HEK293 (cell line): Measurements from ENCODE around the gene KDSR.

Experiments
- ATF2 ChIP-seq: fragments of 450-650 bp; formaldehyde crosslinking; IDR thresholded peaks from 2 replicates; pipeline ENCODE4 v1.5.1; 2016; ENCODE audit warnings: missing biosample characterization, missing genetic modification characterization, low read depth
- CTCF ChIP-seq: fragments of 450-650 bp; formaldehyde crosslinking; IDR thresholded peaks from 2 replicates; pipeline ENCODE4 v1.5.1; 2016; ENCODE audit warnings: missing biosample characterization, missing genetic modification characterization
- PRDM1 ChIP-seq: fragments of 450-650 bp; formaldehyde crosslinking; IDR thresholded peaks from 2 replicates; pipeline ENCODE4; 2016; ENCODE audit warnings: missing biosample characterization, missing genetic modification characterization
- PRDM10 ChIP-seq: fragments of 450-650 bp; formaldehyde crosslinking; IDR thresholded peaks from 2 replicates; pipeline ENCODE4 v1.5.1; 2016; ENCODE audit warnings: missing biosample characterization, missing genetic modification characterization
- YY1 ChIP-seq: fragments of 450-650 bp; formaldehyde crosslinking; IDR thresholded peaks from 2 replicates; pipeline ENCODE4 v1.5.1; 2018; ENCODE audit warnings: missing biosample characterization, missing genetic modification characterization
- ZBTB7A ChIP-seq: fragments of 450-650 bp; formaldehyde crosslinking; IDR thresholded peaks from 2 replicates; pipeline ENCODE4 v1.5.1; 2016; ENCODE audit warnings: low read depth, missing biosample characterization, missing genetic modification characterization
- ZFHX2 ChIP-seq: fragments of 450-650 bp; formaldehyde crosslinking; conservative IDR thresholded peaks from 2 replicates; pipeline ENCODE4 v1.5.1; 2016; ENCODE audit warnings: missing biosample characterization, missing genetic modification characterization
- ZNF146 ChIP-seq: fragments of 450-650 bp; formaldehyde crosslinking; IDR thresholded peaks from 2 replicates; pipeline ENCODE4 v1.5.1; 2016; ENCODE audit warnings: missing biosample characterization, missing genetic modification characterization
- ZNF184 ChIP-seq: fragments of 450-650 bp; IDR thresholded peaks from 2 replicates; pipeline ENCODE4 v1.5.1; 2018; ENCODE audit warnings: missing biosample characterization, mild to moderate bottlenecking, missing genetic modification characterization
- ZNF202 ChIP-seq: fragments of 450-650 bp; formaldehyde crosslinking; IDR thresholded peaks from 2 replicates; pipeline ENCODE4 v1.5.1; 2016; ENCODE audit warnings: missing biosample characterization, missing genetic modification characterization, borderline replicate concordance
- ZNF362 ChIP-seq: fragments of 450-650 bp; formaldehyde crosslinking; IDR thresholded peaks from 2 replicates; pipeline ENCODE4 v1.5.1; 2016; ENCODE audit warnings: missing biosample characterization, missing genetic modification characterization
- TF ChIP-seq, protein P1 (sequence below): fragments of 450-650 bp; formaldehyde crosslinking; IDR thresholded peaks from 2 replicates; pipeline ENCODE4 v1.5.1; 2016; ENCODE audit warnings: missing biosample characterization, missing genetic modification characterization
- TF ChIP-seq, protein P2 (sequence below): fragments of 450-650 bp; formaldehyde crosslinking; IDR thresholded peaks from 2 replicates; pipeline ENCODE4 v1.5.1; 2017; ENCODE audit warnings: missing biosample characterization, mild to moderate bottlenecking, missing genetic modification characterization, moderate library complexity

DNA sequence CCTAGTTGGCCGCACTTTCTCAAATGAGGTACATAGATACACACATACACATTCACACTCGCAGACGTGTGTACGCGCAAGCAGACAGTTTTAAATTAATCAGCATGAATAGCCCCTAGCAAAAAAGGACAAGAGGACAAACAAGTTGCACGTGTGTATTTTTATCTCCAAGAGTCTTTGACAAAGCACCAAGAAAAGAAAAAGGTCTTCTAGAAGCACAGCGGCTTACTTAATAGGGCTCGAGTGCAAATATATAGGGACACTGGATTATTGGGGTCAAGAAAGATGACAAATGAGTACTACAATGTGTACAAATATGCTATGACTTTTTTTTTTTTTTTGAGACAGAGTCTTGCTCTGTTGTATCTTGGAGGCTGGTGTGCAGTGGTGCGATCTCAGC, 45.7 kb downstream of the KDSR start:
- TF ChIP-seq ZNF362 = no peak
- TF ChIP-seq, protein P1, sequence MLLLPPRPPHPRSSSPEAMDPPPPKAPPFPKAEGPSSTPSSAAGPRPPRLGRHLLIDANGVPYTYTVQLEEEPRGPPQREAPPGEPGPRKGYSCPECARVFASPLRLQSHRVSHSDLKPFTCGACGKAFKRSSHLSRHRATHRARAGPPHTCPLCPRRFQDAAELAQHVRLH = no peak
- no peak for TF ChIP-seq ZBTB7A
- no peak for TF ChIP-seq YY1 (tag by site-specific recombination)
- no peak for TF ChIP-seq CTCF (tag by site-specific recombination)
- no peak for TF ChIP-seq ZFHX2 (tag by site-specific recombination)
- no peak for TF ChIP-seq ZNF184 (tag by site-specific recombination)
- no peak for TF ChIP-seq PRDM10 (tag by site-specific recombination)
- no peak for TF ChIP-seq ZNF146
- no peak for TF ChIP-seq ZNF202
- no peak for TF ChIP-seq PRDM1
- TF ChIP-seq ATF2 = no peak
- TF ChIP-seq, protein P2, sequence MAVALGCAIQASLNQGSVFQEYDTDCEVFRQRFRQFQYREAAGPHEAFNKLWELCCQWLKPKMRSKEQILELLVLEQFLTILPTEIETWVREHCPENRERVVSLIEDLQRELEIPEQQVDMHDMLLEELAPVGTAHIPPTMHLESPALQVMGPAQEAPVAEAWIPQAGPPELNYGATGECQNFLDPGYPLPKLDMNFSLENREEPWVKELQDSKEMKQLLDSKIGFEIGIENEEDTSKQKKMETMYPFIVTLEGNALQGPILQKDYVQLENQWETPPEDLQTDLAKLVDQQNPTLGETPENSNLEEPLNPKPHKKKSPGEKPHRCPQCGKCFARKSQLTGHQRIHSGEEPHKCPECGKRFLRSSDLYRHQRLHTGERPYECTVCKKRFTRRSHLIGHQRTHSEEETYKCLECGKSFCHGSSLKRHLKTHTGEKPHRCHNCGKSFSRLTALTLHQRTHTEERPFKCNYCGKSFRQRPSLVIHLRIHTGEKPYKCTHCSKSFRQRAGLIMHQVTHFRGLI (tag by site-specific recombination) = no peak
